Lung (tissue), 12 donors: ENCODE data around the gene EMC8. TPM values are rescaled to one million over a fixed set of nuclear protein-coding genes. Genes with fewer than 3 reads are reported as not detected.

Source experiments
- ATAC-seq: fragments of 200-7000 bp; cut with Tn5 transposase; one replicate; pipeline ENCODE4 v1.9.1; 2020; ENCODE audit warnings: moderate number of reproducible peaks; ENCODE audit not compliant: insufficient read depth, low FRiP score
- DNase-seq, 3 donors: peaks; one replicate each; pipeline ENCODE4 v3.0.0-alpha.2; 2013 to 2017
- H3K27ac ChIP-seq, 2 donors: one replicate each; pipeline ENCODE4 v1.5.1; 2013; ENCODE audit warnings: mild to moderate bottlenecking in 2 of 2, moderate library complexity in 2 of 2, control low read depth in 1 of 2, inconsistent platforms in 1 of 2, low read depth in 1 of 2, low read length in 1 of 2
- H3K27me3 ChIP-seq, 3 donors: one replicate each; pipeline ENCODE4 v1.5.1; 2013; ENCODE audit warnings: low read length in 2 of 3; ENCODE audit not compliant: control insufficient read depth in 3 of 3, insufficient read depth in 3 of 3
- H3K36me3 ChIP-seq, 4 donors: one replicate each; pipeline ENCODE4 v1.5.1; 2013; ENCODE audit warnings: low read length in 4 of 4, mild to moderate bottlenecking in 1 of 4, moderate library complexity in 1 of 4; ENCODE audit not compliant: control insufficient read depth in 4 of 4, insufficient read depth in 4 of 4
- H3K4me1 ChIP-seq, 5 donors: one replicate each; pipeline ENCODE4 v1.5.1; 2013; ENCODE audit warnings: low read length in 5 of 5, mild to moderate bottlenecking in 2 of 5, moderate library complexity in 1 of 5; ENCODE audit not compliant: control insufficient read depth in 5 of 5, insufficient read depth in 5 of 5
- H3K4me3 ChIP-seq: one replicate; pipeline ENCODE4 v1.5.1; 2013; ENCODE audit warnings: mild to moderate bottlenecking, control low read depth, moderate library complexity
- H3K9ac ChIP-seq, 2 donors: one replicate each; pipeline ENCODE4 v1.5.1; 2013; ENCODE audit warnings: low read length in 2 of 2, control low read depth in 1 of 2; ENCODE audit not compliant: insufficient read depth in 1 of 2
- H3K9me3 ChIP-seq, 4 donors: one replicate each; pipeline ENCODE4 v1.5.1; 2013; ENCODE audit warnings: low read length in 3 of 4, mild to moderate bottlenecking in 1 of 4, moderate library complexity in 1 of 4; ENCODE audit not compliant: control insufficient read depth in 4 of 4, insufficient read depth in 3 of 4
- WGBS, 2 donors: extraction: QIAGEN DNeasy Blood & Tissue Kit; methylation state at CpG; one replicate each; pipeline ENCODE4 v1.1.7; 2013; 5-methylcytosine and 5-hydroxymethylcytosine counted together
- polyA plus RNA-seq, 2 donors: library from polyadenylated mRNA; stranded (reverse); fragments of 200-250 nt; gene quantifications; one replicate each; pipeline ENCODE4 v1.2.1, GENCODE V29; 2013
- total RNA-seq, 2 donors: library from RNA; depleted of rRNA in 1 of 2; stranded (reverse); fragments of >200 nt in 1 of 2; gene quantifications; one replicate each; pipeline ENCODE4 v1.2.1, GENCODE V29; 2014 to 2021
- TF ChIP-seq, protein P1 (sequence below): IDR thresholded peaks from 2 replicates; pipeline ENCODE4 v1.5.1; 2012; ENCODE audit warnings: mild to moderate bottlenecking; ENCODE audit errors: control extremely low read depth, extremely low read depth
- donor health status: control.
- donor health status: control.
- donor health status: Bipolar disorder and iron deficiency.
- donor health status: healthy.
- donor health status: DM: yes; HTN: yes; CAD: no.

The EMC8 gene
- total and polyA plus RNA-seq, 4 donors, result 10.5 to 26.8 (median 17.5) TPM

DNA sequence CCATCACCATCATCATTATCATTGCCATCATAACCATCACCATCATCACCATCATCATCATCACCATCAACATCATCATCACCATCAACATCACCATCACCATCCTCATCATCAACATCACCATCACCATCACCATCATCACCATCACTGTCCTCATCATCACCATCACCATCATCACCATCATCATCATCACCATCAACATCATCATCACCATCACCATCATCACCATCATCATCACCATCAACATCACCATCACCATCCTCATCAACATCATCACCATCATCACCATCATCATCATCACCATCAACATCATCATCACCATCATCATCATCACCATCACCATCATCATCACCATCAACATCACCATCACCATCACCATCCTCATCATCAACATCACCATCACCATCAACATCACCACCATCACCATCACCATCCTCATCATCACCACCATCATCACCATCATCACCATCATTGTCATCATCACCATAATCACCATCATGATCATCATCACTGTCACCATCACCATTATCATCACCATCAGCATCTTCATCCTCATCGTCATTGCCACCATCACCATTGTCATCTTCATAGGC, 24.1 kb upstream of the EMC8 start:
- no peak overlapping the region for H3K27ac ChIP-seq
- WGBS, 2 donors, result 98 to 100% methylated on average over 1 of the region's 1 CpG
- no peaks in the 10 kb centered on the region for H3K9me3 ChIP-seq
- H3K4me3 ChIP-seq, result no peak overlapping the region
- H3K27me3 ChIP-seq, result peaks cover 0 to 5% (median 0%) of the 10 kb centered on the region in 3 donors
- no peaks in the 10 kb centered on the region for H3K36me3 ChIP-seq
- no peak overlapping the region for H3K9ac ChIP-seq
- ATAC-seq (no peak), DNase-seq (peak in 1 of 3 donors; percentile 12)
- H3K4me1 ChIP-seq, result no peaks in the 10 kb centered on the region
- TF ChIP-seq, protein P1, sequence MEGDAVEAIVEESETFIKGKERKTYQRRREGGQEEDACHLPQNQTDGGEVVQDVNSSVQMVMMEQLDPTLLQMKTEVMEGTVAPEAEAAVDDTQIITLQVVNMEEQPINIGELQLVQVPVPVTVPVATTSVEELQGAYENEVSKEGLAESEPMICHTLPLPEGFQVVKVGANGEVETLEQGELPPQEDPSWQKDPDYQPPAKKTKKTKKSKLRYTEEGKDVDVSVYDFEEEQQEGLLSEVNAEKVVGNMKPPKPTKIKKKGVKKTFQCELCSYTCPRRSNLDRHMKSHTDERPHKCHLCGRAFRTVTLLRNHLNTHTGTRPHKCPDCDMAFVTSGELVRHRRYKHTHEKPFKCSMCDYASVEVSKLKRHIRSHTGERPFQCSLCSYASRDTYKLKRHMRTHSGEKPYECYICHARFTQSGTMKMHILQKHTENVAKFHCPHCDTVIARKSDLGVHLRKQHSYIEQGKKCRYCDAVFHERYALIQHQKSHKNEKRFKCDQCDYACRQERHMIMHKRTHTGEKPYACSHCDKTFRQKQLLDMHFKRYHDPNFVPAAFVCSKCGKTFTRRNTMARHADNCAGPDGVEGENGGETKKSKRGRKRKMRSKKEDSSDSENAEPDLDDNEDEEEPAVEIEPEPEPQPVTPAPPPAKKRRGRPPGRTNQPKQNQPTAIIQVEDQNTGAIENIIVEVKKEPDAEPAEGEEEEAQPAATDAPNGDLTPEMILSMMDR, result no peak

DNA sequence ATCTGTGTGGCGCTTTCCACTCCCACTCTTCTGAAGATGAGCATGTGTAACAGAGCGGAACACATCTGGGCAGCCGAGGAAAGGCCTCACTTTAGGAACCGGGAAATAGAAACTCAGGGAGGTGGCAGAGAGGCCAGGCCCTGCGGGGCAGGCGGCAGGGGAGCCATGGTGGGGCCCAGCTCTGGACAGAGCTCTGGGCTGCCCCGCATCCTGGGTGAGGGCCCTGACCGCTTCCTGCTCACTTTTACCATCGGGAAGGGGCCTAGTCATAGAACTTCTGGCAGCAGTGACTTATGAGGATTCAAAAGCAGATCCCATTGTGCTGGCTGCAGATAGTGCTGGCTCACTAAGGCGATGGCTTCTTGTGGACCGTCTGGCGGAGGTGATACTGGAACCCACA, 22.8 kb upstream of the EMC8 start:
- no peak overlapping the region for H3K27ac ChIP-seq
- TF ChIP-seq, protein P1, result no peak
- no peaks in the 10 kb centered on the region for H3K9me3 ChIP-seq
- DNase-seq, result no peak
- ATAC-seq, result no peak
- peaks cover 0 to 5% (median 0%) of the 10 kb centered on the region in 3 donors for H3K27me3 ChIP-seq
- H3K9ac ChIP-seq, result no peak overlapping the region
- WGBS, 2 donors, result 93 to 96% methylated on average over 12 of the region's 12 CpGs
- no peak overlapping the region for H3K4me3 ChIP-seq
- no peaks in the 10 kb centered on the region for H3K36me3 ChIP-seq
- no peaks in the 10 kb centered on the region for H3K4me1 ChIP-seq

DNA sequence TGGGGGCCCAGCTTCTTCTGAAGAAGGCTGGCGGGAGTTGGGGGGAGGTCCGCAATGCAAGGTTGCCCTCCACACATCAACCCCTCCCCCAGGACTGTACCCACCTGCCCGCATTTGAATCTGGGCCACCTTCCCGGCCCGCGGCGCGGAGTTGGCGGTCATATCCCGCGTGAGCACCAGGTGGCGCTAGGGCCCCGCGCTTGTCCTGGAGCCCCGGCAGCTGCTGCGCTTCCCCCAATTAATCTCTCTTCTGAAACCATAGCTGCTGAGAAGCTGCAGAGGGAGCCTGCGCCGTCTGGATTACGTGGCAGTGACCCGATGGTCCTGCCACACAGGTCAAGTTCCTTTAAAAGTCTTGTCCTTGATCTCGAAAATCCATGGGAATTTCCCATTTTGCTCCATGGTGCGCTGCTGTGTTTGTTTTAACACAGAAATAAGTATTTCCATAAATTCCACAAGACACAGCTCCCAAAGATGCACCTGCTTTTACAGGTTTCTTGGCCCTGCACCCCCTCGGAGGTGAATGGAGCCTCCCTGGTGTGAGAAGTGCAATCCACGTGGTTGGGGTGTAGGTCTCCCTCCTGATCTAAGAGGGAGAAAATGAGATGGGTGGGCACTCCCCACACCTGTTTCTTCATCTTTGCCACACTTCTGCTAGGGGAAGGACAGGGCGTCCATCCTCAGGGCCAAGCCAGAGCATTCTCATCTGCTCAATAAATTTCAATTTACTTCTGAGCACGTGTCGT, 22.2 kb upstream of the EMC8 start:
- Histone ChIP-seq H3K36me3 (no peaks in the 10 kb centered on the region), H3K4me3 (no peak overlapping the region), H3K27me3 (peaks cover 0 to 2% (median 0%) of the 10 kb centered on the region in 3 donors), H3K27ac (no peak overlapping the region), H3K4me1 (no peaks in the 10 kb centered on the region), H3K9me3 (no peaks in the 10 kb centered on the region), H3K9ac (no peak overlapping the region)
- TF ChIP-seq, protein P1, result peak; percentile 99
- WGBS, 2 donors, result 14 to 16% methylated on average over 27 of the region's 27 CpGs
- DNase-seq (peak; percentile 86 to 87 (median 86)), ATAC-seq (peak; percentile 90)
